Measurements from ENCODE around the gene TRERF1. TPM values are rescaled to one million over a fixed set of nuclear protein-coding genes. Genes with fewer than 3 reads are reported as not detected.

The TRERF1 gene
- total and polyA plus RNA-seq, 2 experiments from 2014 or later: 11.2 to 20.6 TPM

- H3K4me1 ChIP-seq (ENCODE audit: insufficient read depth): peaks cover 33% of the 10 kb centered on the region
- peaks cover 61% of the 10 kb centered on the region for H3K79me2 ChIP-seq (replicated peaks; ENCODE audit: insufficient read depth)
- Mint-ChIP-seq H3K36me3 (ENCODE audit: low read depth) (peaks cover 7% of the 10 kb centered on the region; the same call in 2 of the 3 replicates), H3K4me3 (no peak overlapping the region), H3K4me1 (peaks cover 33% of the 10 kb centered on the region), H3K9me3 (no peaks in the 10 kb centered on the region), H3K27me3 (ENCODE audit: insufficient read depth, low read depth, poor library complexity) (peaks cover 9% of the 10 kb centered on the region), H3K27ac (peak overlapping the region; percentile 49; the same call in 1 of the 2 replicates)
- TF ChIP-seq ZNF114 (CRISPR knock-in tag; IDR thresholded peaks at IDR 0.05) (no peak), EZH2phosphoT487 (IDR thresholded peaks at IDR 0.05; ENCODE audit: unreplicated experiment) (no peak), JUNB (IDR thresholded peaks at IDR 0.05; ENCODE audit: unreplicated experiment) (no peak), EZH2 (IDR thresholded peaks at IDR 0.05; ENCODE audit: low read depth, unreplicated experiment) (no peak), NANOG (IDR thresholded peaks at IDR 0.05; ENCODE audit: borderline replicate concordance) (no peak), POLR2AphosphoS5 (IDR thresholded peaks at IDR 0.05; ENCODE audit: low read depth) (no peak), STAT1 (IDR thresholded peaks at IDR 0.05; ENCODE audit: unreplicated experiment) (no peak), ETS1 (IDR thresholded peaks at IDR 0.05) (no peak), ZNF331 (CRISPR knock-in tag; IDR thresholded peaks at IDR 0.05; ENCODE audit: low read depth) (no peak), CREB1 (CRISPR knock-in tag; IDR thresholded peaks at IDR 0.05; ENCODE audit: low read depth) (no peak), CTCF (conservative IDR thresholded peaks at IDR 0.05; ENCODE audit: low read depth in 2 of 2) (no peak)
- TF ChIP-seq, protein P1, sequence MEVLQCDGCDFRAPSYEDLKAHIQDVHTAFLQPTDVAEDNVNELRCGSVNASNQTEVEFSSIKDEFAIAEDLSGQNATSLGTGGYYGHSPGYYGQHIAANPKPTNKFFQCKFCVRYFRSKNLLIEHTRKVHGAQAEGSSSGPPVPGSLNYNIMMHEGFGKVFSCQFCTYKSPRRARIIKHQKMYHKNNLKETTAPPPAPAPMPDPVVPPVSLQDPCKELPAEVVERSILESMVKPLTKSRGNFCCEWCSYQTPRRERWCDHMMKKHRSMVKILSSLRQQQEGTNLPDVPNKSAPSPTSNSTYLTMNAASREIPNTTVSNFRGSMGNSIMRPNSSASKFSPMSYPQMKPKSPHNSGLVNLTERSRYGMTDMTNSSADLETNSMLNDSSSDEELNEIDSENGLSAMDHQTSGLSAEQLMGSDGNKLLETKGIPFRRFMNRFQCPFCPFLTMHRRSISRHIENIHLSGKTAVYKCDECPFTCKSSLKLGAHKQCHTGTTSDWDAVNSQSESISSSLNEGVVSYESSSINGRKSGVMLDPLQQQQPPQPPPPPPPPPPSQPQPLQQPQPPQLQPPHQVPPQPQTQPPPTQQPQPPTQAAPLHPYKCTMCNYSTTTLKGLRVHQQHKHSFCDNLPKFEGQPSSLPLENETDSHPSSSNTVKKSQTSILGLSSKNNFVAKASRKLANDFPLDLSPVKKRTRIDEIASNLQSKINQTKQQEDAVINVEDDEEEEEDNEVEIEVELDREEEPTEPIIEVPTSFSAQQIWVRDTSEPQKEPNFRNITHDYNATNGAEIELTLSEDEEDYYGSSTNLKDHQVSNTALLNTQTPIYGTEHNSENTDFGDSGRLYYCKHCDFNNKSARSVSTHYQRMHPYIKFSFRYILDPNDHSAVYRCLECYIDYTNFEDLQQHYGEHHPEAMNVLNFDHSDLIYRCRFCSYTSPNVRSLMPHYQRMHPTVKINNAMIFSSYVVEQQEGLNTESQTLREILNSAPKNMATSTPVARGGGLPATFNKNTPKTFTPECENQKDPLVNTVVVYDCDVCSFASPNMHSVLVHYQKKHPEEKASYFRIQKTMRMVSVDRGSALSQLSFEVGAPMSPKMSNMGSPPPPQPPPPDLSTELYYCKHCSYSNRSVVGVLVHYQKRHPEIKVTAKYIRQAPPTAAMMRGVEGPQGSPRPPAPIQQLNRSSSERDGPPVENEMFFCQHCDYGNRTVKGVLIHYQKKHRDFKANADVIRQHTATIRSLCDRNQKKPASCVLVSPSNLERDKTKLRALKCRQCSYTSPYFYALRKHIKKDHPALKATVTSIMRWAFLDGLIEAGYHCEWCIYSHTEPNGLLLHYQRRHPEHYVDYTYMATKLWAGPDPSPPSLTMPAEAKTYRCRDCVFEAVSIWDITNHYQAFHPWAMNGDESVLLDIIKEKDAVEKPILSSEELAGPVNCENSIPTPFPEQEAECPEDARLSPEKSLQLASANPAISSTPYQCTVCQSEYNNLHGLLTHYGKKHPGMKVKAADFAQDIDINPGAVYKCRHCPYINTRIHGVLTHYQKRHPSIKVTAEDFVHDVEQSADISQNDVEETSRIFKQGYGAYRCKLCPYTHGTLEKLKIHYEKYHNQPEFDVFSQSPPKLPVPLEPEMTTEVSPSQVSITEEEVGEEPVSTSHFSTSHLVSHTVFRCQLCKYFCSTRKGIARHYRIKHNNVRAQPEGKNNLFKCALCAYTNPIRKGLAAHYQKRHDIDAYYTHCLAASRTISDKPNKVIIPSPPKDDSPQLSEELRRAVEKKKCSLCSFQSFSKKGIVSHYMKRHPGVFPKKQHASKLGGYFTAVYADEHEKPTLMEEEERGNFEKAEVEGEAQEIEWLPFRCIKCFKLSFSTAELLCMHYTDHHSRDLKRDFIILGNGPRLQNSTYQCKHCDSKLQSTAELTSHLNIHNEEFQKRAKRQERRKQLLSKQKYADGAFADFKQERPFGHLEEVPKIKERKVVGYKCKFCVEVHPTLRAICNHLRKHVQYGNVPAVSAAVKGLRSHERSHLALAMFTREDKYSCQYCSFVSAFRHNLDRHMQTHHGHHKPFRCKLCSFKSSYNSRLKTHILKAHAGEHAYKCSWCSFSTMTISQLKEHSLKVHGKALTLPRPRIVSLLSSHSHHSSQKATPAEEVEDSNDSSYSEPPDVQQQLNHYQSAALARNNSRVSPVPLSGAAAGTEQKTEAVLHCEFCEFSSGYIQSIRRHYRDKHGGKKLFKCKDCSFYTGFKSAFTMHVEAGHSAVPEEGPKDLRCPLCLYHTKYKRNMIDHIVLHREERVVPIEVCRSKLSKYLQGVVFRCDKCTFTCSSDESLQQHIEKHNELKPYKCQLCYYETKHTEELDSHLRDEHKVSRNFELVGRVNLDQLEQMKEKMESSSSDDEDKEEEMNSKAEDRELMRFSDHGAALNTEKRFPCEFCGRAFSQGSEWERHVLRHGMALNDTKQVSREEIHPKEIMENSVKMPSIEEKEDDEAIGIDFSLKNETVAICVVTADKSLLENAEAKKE (CRISPR knock-in tag; IDR thresholded peaks at IDR 0.05): no peak
- TF ChIP-seq, protein P2, sequence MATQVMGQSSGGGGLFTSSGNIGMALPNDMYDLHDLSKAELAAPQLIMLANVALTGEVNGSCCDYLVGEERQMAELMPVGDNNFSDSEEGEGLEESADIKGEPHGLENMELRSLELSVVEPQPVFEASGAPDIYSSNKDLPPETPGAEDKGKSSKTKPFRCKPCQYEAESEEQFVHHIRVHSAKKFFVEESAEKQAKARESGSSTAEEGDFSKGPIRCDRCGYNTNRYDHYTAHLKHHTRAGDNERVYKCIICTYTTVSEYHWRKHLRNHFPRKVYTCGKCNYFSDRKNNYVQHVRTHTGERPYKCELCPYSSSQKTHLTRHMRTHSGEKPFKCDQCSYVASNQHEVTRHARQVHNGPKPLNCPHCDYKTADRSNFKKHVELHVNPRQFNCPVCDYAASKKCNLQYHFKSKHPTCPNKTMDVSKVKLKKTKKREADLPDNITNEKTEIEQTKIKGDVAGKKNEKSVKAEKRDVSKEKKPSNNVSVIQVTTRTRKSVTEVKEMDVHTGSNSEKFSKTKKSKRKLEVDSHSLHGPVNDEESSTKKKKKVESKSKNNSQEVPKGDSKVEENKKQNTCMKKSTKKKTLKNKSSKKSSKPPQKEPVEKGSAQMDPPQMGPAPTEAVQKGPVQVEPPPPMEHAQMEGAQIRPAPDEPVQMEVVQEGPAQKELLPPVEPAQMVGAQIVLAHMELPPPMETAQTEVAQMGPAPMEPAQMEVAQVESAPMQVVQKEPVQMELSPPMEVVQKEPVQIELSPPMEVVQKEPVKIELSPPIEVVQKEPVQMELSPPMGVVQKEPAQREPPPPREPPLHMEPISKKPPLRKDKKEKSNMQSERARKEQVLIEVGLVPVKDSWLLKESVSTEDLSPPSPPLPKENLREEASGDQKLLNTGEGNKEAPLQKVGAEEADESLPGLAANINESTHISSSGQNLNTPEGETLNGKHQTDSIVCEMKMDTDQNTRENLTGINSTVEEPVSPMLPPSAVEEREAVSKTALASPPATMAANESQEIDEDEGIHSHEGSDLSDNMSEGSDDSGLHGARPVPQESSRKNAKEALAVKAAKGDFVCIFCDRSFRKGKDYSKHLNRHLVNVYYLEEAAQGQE (IDR thresholded peaks at IDR 0.05; ENCODE audit: unreplicated experiment): no peak
- no peaks in the 10 kb centered on the region for H3K9me2 ChIP-seq (ENCODE audit: insufficient read depth)
- no peak overlapping the region for H3K27ac ChIP-seq (ENCODE audit: low read depth)
- no peak overlapping the region for H2AFZ ChIP-seq
- H3K4me2 ChIP-seq: no peak overlapping the region; the same call in 1 of the 2 replicates
- no peaks in the 10 kb centered on the region for H3F3A ChIP-seq (replicated peaks; ENCODE audit: low read depth)
- no peak overlapping the region for H3K4me3 ChIP-seq
- no peaks in the 10 kb centered on the region for H3K27me3 ChIP-seq (ENCODE audit: insufficient read depth)
- ATAC-seq (no peak), DNase-seq (ENCODE audit: low spot score) (no peak)
- H4K20me1 ChIP-seq (replicated peaks; ENCODE audit: insufficient read depth): peaks cover 19% of the 10 kb centered on the region
- H3K36me3 ChIP-seq (ENCODE audit: insufficient read depth): no peaks in the 10 kb centered on the region
Measured at GRCh38 chr6:42315259-42315990, 136.3 kb downstream of the TRERF1 start.

All from GM23338 (cell line).